Endodermal cell (in vitro differentiated cells): Measurements from ENCODE around the gene TFEB. TPM values are rescaled to one million over a fixed set of nuclear protein-coding genes. Genes with fewer than 3 reads are reported as not detected.

Experiments
- DNase-seq: peaks from one replicate; pipeline ENCODE4 v3.0.0-alpha.2; 2017
- H3K27ac ChIP-seq: 2 replicates; pipeline ENCODE4 v1.5.1; 2013; ENCODE audit warnings: mild to moderate bottlenecking, low read depth, low read length, moderate library complexity
- H3K27me3 ChIP-seq: 2 replicates; pipeline ENCODE4 v1.6.1; 2013; ENCODE audit warnings: mild to moderate bottlenecking, low read length, moderate library complexity; ENCODE audit not compliant: insufficient read depth, control insufficient read depth, poor library complexity, severe bottlenecking
- H3K36me3 ChIP-seq: 2 replicates; pipeline ENCODE4 v1.7.0; 2013; ENCODE audit warnings: mild to moderate bottlenecking, low read length, moderate library complexity; ENCODE audit not compliant: control insufficient read depth, insufficient read depth
- H3K4me1 ChIP-seq: one replicate; pipeline ENCODE4 v1.7.0; 2013; ENCODE audit warnings: low read length; ENCODE audit not compliant: control insufficient read depth, insufficient read depth
- H3K4me3 ChIP-seq: 2 replicates; pipeline ENCODE4 v1.5.1; 2013; ENCODE audit warnings: mild to moderate bottlenecking, low read length, moderate library complexity
- H3K9ac ChIP-seq: 2 replicates; pipeline ENCODE4 v1.6.1; 2013; ENCODE audit warnings: mild to moderate bottlenecking, low read length, moderate library complexity; ENCODE audit not compliant: poor library complexity, severe bottlenecking; ENCODE audit errors: extremely low read depth
- H3K9me3 ChIP-seq: 2 replicates; pipeline ENCODE4 v1.6.1; 2013; ENCODE audit warnings: mild to moderate bottlenecking, low read length, moderate library complexity; ENCODE audit not compliant: control insufficient read depth
- H3K27ac Mint-ChIP-seq: 2 replicates; pipeline ENCODE4 v1.8.0; 2020; ENCODE audit warnings: mixed read lengths
- H3K27me3 Mint-ChIP-seq: 2 replicates; pipeline ENCODE4 v1.8.0; 2021; ENCODE audit warnings: mild to moderate bottlenecking, mixed read lengths; ENCODE audit not compliant: insufficient read depth
- H3K36me3 Mint-ChIP-seq: 2 replicates; pipeline ENCODE4 v1.8.0; 2020; ENCODE audit warnings: low read depth, mixed read lengths
- H3K4me1 Mint-ChIP-seq: 2 replicates; pipeline ENCODE4 v1.8.0; 2020; ENCODE audit warnings: mixed read lengths
- H3K4me3 Mint-ChIP-seq: 2 replicates; pipeline ENCODE4 v1.8.0; 2020; ENCODE audit warnings: mild to moderate bottlenecking, moderate library complexity, mixed read lengths
- H3K9me3 Mint-ChIP-seq: 2 replicates; pipeline ENCODE4 v1.8.0; 2020; ENCODE audit warnings: mild to moderate bottlenecking, mixed read lengths
- CTCF ChIP-seq: fragments of 200-600 bp; sonication (generic); conservative IDR thresholded peaks from 2 replicates; pipeline ENCODE4 v1.5.0; 2021; ENCODE audit warnings: antibody characterized with exemption, mild to moderate bottlenecking
- WGBS, 2 experiments: methylation state at CpG; one replicate each; pipeline versions ENCODE4 v1.1.5 to v1.1.7; 2013; ENCODE audit warnings: missing lambda C conversion rate in 2 of 2, mixed read lengths in 1 of 2; ENCODE audit not compliant: insufficient coverage in 1 of 2, insufficient read length in 1 of 2; 5-methylcytosine and 5-hydroxymethylcytosine counted together
- total RNA-seq, 2 donors: library from RNA; stranded (reverse); fragmentation: NEBNext Ultra II Directional in 1 of 2; extraction: Animal tissue kit (Norgen Biotek cat#: 25700) in 1 of 2; gene quantifications; 2 replicates in 1 of 2; 3 replicates in 1 of 2; pipeline ENCODE4 v1.2.1, GENCODE V29; 2021

Gene TFEB
- total RNA-seq, 2 donors from 2014 or later: 0.24 TPM; not detected in 1

DNA sequence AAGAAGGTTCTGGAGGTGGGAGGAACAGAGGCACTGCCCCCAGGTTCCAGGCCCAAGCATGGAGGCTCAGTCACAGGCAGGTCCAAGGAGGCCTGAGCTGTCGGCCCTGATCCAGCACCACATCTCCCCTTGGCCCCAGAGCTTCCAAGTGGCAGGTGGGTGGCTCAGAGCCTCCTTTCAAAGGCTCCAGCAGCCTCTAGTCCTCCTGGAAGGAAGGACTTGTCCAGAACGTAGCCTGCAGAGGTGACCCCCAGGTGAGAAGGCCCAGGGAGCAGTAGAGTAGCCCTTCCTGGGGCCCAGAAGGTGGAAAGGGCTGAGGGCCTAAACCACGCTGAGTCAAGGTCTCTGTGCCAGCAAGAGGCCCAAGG, 7.7 kb downstream of the TFEB start:
- no peak for DNase-seq
- WGBS, 2 experiments: 94 to 95% methylated on average over 3 of the region's 3 CpGs
- no peak overlapping the region for H3K4me3 ChIP-seq
- H3K4me1 ChIP-seq: peaks cover 1% of the 10 kb centered on the region
- TF ChIP-seq CTCF: no peak
- peaks cover 3% of the 10 kb centered on the region for H3K27me3 ChIP-seq
- Mint-ChIP-seq H3K4me1 (peaks cover 17% of the 10 kb centered on the region), H3K9me3 (no peaks in the 10 kb centered on the region), H3K27me3 (peaks cover 6% of the 10 kb centered on the region), H3K27ac (no peak overlapping the region), H3K4me3 (no peak overlapping the region), H3K36me3 (no peaks in the 10 kb centered on the region)
- no peak overlapping the region for H3K27ac ChIP-seq
- no peak overlapping the region for H3K9ac ChIP-seq
- no peaks in the 10 kb centered on the region for H3K9me3 ChIP-seq
- no peaks in the 10 kb centered on the region for H3K36me3 ChIP-seq

DNA sequence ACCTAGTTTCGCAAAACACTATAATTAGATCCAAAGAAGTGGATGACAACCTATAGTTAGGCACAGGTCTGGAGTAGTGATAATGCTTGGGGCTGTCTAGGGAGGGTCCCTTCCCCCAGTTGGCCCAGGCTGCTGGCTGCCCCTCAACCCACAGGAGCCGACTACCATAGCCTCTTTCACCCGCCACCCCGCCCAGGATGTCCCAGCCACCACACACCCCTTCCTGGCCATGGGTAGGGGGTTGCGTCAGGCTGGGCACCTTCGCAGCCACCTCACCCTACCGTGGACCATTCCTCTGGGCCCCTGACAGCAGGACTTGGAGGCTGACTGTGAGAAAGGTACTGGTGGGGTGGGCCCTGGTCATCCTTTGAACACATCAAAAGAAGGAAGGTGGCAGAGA, 8.5 kb downstream of the TFEB start:
- H3K4me3 Mint-ChIP-seq: no peak overlapping the region
- peaks cover 13% of the 10 kb centered on the region for H3K4me1 Mint-ChIP-seq
- H3K9me3 Mint-ChIP-seq: no peaks in the 10 kb centered on the region
- H3K27me3 Mint-ChIP-seq: peaks cover 4% of the 10 kb centered on the region
- no peak overlapping the region for H3K27ac Mint-ChIP-seq
- Histone ChIP-seq H3K36me3 (no peaks in the 10 kb centered on the region), H3K27ac (no peak overlapping the region), H3K4me1 (no peaks in the 10 kb centered on the region), H3K9ac (no peak overlapping the region), H3K9me3 (no peaks in the 10 kb centered on the region), H3K4me3 (no peak overlapping the region), H3K27me3 (no peaks in the 10 kb centered on the region)
- no peaks in the 10 kb centered on the region for H3K36me3 Mint-ChIP-seq
- no peak for TF ChIP-seq CTCF
- no peak for DNase-seq
- 97% methylated on average over 6 of the region's 7 CpGs; no CpG with 5 or more reads in 1 of the 2 experiments for WGBS, 2 experiments

DNA sequence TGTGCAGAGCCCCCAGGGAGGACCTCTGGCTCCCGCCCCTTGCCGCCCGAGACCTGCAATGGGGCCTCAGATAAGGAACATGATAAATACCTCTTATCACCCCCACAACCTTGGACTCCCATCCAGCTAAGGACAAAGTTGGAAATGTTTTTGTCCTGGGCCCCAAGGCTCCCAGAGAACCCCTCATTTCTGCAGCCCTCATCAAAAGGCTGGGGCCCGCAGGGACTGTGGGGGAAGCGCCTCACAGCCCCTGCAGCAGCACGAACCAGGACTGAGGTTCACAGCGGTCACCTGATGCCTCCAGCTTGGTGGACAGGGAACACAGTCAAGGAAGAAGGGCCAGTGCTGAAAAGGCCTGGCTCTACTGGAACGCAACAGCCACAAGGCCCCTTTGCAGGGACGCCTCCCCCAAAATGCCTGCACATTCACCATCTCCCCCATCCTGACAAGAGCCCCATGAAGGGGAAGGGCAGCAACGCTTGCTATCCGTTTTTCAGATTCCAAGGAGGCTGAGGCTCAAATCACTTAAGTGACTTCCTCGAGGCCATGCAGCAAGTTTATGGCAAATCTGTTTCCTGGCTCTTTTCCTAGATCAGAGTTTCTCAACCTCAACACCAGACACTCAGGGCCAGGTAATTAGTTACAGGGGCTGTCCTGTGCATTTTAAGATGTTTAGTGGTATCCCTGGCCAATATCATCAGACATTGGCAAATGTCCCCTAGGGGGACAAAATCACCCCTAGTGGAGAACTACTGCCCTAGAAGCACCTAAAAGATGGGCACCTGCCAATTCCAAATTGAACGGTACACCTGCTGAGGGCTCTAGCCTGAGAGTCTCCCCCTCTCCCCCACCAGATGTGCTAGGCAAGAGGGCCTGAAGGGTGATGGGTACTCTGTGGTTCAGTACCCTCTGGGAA, 10.6 kb downstream of the TFEB start:
- no peak overlapping the region for H3K4me3 Mint-ChIP-seq
- H3K9me3 ChIP-seq: no peaks in the 10 kb centered on the region
- H3K27me3 ChIP-seq: no peaks in the 10 kb centered on the region
- H3K27ac ChIP-seq: no peak overlapping the region
- no peaks in the 10 kb centered on the region for H3K4me1 ChIP-seq
- WGBS, 2 experiments: 85 to 89% methylated on average over 7 to 13 of the region's 13 CpGs
- H3K9ac ChIP-seq: no peak overlapping the region
- no peaks in the 10 kb centered on the region for H3K36me3 Mint-ChIP-seq
- H3K36me3 ChIP-seq: no peaks in the 10 kb centered on the region
- peaks cover 13% of the 10 kb centered on the region for H3K4me1 Mint-ChIP-seq
- TF ChIP-seq CTCF: peak; percentile 40
- DNase-seq: no peak
- H3K9me3 Mint-ChIP-seq: no peaks in the 10 kb centered on the region
- H3K27ac Mint-ChIP-seq: no peak overlapping the region
- H3K27me3 Mint-ChIP-seq: no peaks in the 10 kb centered on the region
- H3K4me3 ChIP-seq: no peak overlapping the region
